Activated CD4-positive, CD25-positive, alpha-beta regulatory T cell treated with anti-CD3 and anti-CD28 coated beads, Interleukin-2, amount 50 U/mL, for 16 hours (primary cell): Measurements from ENCODE around the gene ESF1.
"Not testable (repeated sequence)": the region's sequence is repeated elsewhere in the genome, so short reads cannot be mapped to it uniquely, and the experiment has no call there.

Source experiments
- DNase-seq: peaks from one replicate; pipeline ENCODE4 v3.0.0-alpha.2; 2020; ENCODE audit warnings: low read depth, low spot score

ESF1 gene

DNA sequence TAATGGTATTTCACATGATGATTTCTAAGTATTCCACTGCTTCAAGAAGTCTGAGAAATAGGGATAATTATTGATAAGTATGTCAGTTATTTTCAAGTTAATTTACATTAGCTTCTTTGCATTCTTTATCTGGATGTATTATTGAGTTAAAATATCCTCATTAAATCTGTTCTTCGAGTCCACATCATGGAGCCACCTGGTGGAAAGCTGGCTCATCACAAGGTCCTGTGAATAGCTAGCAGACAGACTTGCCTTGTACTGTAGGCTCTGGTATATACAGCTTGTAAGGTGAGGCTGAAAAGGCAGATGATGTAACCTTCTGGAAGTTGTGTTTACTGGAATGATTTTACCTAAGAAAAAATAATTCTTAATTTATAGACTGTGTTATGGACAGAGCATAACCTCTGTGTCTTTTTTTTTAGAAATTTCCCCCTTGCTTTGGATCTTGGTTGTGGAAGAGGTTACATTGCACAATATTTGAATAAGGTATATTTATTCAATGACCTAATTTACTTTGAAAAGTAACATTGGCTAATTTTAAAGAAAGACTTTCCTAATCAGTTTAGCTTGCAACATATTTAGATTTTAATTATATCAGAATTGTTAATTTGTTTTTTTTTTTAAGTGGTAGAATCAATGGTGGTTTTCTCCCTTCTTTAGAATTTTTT, 3.6 kb upstream of the ESF1 start:
- no peak for DNase-seq

DNA sequence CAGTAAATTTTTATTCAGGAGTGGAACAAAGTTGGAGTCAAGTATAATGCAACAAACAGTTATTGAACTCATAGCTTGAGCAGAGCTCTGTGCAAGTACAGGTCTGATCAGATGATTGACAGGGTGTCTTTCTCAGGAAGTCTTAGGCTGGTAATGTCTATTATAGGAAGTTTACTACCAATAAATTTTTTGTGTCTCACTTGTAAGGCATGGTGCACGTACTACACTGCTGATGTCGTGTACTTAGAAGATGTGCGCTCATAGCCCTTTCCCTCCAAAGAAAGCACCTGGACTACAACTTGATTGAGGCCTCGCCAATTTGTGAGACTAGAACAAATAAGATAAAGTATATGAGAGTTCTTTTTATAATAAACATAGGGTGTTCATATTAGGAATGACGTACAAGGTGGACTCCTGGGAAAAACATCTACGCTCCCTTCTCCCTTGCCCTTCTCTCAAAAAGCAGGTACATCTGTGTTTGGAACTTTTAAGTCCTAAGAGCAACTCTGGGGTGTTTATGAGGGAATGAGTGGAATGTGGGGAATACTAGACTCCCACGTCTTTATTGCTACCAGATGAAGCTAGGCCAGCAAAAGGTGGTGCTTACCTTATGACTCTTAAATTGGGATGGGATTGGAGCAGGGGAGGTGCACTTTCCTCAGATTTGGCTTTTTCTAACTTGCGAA, 1.6 kb upstream of the ESF1 start:
- no peak for DNase-seq

GRCh38 chr20:13784271-13784892, 337 bp downstream of the ESF1 start:
- no peak for DNase-seq

GRCh38 chr20:13783528-13783927, 1.2 kb downstream of the ESF1 start:
- DNase-seq = no peak

DNA sequence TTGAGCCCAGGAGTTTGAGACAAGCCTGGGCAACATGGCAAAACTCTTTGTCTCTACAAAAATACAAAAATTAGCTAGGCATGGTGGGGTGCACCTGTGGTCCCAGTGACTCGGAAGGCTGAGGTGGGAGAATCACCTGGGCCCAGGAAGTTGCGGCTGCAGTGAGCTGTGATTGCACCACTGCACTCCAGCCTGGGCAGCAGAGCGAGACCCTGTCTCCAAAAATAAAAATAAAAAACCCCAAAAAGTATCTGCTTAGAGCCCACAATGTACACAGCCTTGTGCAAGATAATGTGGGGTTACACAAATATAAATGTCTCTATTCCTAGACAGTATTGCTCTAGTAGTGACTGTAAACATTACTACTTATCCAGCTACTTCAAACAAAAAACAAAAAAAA, 5.9 kb downstream of the ESF1 start:
- no peak for DNase-seq

GRCh38 chr20:13777171-13777601, 7.5 kb downstream of the ESF1 start:
- no peak for DNase-seq

- no peak for DNase-seq
Measured at GRCh38 chr20:13775867-13776266, 8.9 kb downstream of the ESF1 start.

- DNase-seq = no peak
Measured at GRCh38 chr20:13772529-13772928, 12.2 kb downstream of the ESF1 start.

- DNase-seq = no peak
Measured at GRCh38 chr20:13771853-13772453, 12.8 kb downstream of the ESF1 start.

GRCh38 chr20:13770141-13770540, 14.6 kb downstream of the ESF1 start:
- DNase-seq = no peak

- DNase-seq = no peak
Measured at GRCh38 chr20:13765868-13766416, 18.8 kb downstream of the ESF1 start.

GRCh38 chr20:13765299-13765698, 19.4 kb downstream of the ESF1 start:
- no peak for DNase-seq

DNA sequence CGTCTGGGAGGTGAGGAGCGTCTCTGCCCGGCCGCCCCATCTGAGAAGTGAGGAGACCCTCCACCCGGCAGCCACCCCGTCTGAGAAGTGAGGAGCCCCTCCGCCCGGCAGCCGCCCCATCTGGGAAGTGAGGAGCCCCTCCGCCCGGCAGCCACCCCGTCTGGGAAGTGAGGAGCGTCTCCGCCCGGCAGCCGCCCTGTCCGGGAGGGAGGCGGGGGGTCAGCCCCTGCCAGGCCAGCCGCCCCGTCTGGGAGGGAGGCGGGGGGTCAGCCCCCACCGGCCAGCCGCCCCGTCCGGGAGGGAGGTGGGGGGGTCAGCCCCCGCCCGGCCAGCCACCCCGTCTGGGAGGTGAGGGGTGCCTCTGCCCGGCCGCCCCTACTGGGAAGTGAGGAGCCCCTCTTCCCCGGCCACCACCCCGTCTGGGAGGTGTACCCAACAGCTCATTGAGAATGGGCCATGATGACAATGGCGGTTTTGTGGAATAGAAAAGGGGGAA, 24.2 kb downstream of the ESF1 start:
- not testable (repeated sequence) for DNase-seq

- no peak for DNase-seq
Measured at GRCh38 chr20:13758884-13759283, 25.8 kb downstream of the ESF1 start.

- DNase-seq = no peak
Measured at GRCh38 chr20:13756551-13756950, 28.2 kb downstream of the ESF1 start.

DNA sequence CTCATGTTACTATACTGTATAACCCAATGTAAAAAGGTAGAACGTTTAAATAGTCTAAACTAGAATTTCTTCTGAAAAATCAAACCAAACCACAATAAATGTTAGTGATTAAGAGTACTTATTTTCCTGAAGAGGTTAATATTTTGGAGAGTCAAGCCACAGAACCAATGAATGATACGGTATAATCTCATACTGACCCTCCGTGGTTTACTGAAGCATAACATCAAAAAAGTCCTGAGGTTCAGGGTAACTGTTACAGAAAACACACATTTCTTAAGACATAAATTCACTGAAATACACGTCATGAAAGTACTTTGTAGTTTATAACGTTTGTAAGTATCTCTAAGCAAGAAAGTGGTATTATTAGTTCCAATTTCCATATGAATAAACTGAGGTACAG, 28.9 kb downstream of the ESF1 start:
- DNase-seq = no peak

GRCh38 chr20:13753436-13754036, 31.2 kb downstream of the ESF1 start:
- no peak for DNase-seq

DNA sequence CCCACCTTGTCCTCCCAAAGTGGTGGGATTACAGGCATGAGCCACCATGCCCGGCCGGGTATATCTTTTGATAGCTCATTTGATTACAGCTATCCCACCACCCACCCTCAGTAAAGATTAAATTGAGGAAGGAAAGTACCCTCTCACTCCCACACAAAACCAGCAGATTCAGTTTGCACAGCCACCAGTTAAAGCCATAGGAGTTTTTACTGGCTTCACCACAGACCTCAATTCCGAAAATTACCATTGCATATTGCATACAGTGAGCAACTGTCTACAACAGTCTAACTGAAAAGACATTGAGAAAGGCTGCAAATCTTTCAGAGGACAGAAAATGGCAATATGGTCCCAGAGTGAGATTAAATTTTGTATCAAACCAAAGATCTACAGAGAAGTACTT, 34.9 kb downstream of the ESF1 start:
- DNase-seq = no peak

DNA sequence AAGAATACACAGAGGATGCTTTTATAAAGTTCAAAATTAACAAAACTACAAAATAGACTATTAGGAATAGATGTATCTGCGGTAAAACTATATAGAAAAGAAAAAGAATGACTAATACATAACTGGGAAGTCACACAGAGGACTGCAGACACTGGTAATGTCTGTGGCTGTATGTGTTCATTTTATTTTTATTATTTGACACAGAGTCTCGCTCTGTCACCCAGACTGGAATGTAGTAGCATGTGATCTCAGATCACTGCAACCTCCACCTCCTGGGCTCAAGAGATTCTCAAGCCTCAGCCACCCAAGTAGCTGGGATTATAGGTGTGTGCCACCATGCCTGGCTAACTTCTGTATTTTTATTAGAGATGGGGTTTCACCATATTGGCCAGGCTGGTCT, 38.9 kb downstream of the ESF1 start:
- DNase-seq = no peak

DNA sequence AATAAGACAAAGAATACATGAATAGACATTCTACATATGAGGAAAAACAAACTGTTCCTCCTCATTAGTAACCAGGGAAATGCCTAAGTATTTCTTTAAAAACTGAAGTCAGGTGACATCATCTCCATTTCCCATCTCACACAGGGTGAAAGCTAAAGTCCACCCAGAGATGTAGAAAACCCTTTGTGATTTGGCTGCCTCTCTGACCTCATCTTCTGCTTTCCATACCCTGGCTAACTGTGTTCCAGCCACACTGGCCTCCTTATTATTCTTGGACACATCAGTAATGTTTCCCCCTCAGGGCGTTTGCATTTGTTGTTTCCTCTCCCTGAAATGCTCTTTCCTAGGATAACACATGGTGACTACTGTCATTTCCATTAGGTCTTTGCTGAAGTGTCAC, 40.4 kb downstream of the ESF1 start:
- no peak for DNase-seq

- DNase-seq = no peak
Measured at GRCh38 chr20:13741879-13742278, 42.8 kb downstream of the ESF1 start.
